ENCODE data around the gene DAPK2.

DNA sequence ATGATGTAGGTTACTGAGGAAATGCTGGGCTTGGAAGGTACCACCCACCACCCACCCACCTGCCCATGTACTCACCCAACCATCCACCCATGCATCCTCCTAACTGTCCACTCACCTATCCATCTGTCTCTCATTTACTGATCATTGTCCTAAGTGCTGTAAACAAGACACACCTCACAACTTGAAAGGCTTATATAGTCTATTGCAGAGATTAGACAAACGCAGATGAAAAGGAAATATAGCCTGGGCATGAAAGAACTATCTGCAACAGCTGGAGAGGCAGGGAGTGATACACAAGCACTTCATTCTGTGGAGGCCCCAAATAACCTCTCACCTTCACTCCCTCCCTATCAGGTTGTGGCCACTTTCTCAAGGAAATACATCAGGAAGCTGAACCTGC lies 54.0 kb downstream of the DAPK2 start:
- TF ChIP-seq TAF1 (IDR thresholded peaks at IDR 0.05; ENCODE audit: low read depth) (no peak), NFIC (IDR thresholded peaks at IDR 0.05) (no peak), RAD21 (IDR thresholded peaks at IDR 0.05; ENCODE audit: low read depth) (no peak)
- TF ChIP-seq, protein P1, sequence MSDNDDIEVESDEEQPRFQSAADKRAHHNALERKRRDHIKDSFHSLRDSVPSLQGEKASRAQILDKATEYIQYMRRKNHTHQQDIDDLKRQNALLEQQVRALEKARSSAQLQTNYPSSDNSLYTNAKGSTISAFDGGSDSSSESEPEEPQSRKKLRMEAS (IDR thresholded peaks at IDR 0.05): no peak

Data from Ishikawa (cell line).